ENCODE results near the gene LONP1.

The LONP1 gene

DNA sequence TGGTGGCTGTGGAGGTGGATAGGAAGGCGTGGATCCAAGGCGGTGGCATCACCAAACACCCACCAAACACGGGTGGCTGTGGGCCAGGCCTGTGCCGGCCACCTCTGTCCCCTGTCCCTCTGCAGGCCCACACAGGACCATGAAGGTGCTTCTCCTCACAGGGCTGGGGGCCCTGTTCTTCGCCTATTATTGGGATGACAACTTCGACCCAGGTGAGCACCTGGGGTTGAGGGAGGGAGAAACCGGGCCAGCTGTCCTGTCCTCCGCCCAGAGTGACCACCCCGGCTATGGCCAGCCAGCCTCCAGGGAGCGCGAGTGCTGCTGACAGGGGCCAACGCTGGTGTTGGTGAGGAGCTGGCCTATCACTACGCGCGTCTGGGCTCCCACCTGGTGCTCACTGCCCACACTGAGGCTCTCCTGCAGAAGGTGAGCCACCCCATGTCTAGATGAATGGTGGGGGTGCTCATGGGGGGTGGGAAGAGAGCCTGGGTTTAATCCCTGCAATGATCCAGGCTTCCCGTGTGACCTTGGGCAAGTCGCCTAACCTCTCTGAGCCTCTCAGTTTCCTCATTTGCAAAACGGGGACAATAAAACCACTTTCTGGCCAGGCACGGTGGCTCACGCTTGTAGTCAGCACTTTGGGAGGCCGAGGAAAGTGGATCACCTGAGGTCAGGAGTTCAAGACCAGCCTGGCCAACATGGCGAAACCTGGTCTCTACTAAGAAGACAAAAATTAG is 35.1 kb downstream of the LONP1 start:
- DNase-seq = no peak
- H3K4me3 ChIP-seq (ENCODE audit: low read depth, low read length) = no peak overlapping the region
- H3K4me1 ChIP-seq = no peaks in the 10 kb centered on the region
- H3K27me3 ChIP-seq = no peaks in the 10 kb centered on the region
- TF ChIP-seq, protein P1, sequence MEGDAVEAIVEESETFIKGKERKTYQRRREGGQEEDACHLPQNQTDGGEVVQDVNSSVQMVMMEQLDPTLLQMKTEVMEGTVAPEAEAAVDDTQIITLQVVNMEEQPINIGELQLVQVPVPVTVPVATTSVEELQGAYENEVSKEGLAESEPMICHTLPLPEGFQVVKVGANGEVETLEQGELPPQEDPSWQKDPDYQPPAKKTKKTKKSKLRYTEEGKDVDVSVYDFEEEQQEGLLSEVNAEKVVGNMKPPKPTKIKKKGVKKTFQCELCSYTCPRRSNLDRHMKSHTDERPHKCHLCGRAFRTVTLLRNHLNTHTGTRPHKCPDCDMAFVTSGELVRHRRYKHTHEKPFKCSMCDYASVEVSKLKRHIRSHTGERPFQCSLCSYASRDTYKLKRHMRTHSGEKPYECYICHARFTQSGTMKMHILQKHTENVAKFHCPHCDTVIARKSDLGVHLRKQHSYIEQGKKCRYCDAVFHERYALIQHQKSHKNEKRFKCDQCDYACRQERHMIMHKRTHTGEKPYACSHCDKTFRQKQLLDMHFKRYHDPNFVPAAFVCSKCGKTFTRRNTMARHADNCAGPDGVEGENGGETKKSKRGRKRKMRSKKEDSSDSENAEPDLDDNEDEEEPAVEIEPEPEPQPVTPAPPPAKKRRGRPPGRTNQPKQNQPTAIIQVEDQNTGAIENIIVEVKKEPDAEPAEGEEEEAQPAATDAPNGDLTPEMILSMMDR (IDR thresholded peaks at IDR 0.05; ENCODE audit: low read depth, low read length) = no peak
- no peaks in the 10 kb centered on the region for H3K9me3 ChIP-seq
- H3K36me3 ChIP-seq = no peaks in the 10 kb centered on the region

DNA sequence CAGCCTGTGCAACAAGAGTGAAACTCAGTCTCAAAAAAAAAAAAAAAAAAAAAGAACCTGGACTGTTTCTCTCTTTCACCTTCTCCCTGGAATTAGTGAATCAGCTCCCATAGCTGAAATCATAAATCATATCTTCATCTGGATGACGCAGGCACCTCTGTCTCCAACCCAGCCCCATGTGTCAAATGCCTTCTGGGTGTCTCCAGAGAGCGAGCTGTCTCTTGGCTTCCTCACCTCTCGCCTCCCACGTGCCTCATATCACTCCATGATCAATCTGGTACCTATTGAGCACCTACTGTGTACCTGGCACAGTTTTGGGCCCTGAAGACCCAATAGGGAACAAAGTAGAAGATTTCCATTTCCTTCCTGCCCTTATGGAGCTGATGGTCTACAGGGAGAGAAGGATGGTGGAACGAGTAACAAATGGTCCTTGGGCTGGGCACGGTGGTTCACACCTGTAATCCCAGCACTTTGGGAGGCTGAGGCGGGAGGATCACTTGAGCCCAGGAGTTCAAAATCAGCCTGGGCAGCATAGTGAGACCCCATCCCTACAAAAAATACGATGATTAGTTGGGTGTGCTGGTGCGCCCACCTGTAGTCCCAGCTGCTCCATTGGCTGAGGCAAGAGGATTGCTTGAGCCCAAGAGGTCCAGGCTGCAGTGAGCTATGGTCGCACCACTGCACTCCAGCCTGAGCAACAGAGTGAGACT is 36.6 kb downstream of the LONP1 start:
- Histone ChIP-seq H3K36me3 (no peaks in the 10 kb centered on the region), H3K9me3 (no peaks in the 10 kb centered on the region), H3K27me3 (no peaks in the 10 kb centered on the region), H3K4me3 (ENCODE audit: low read depth, low read length) (no peak overlapping the region), H3K4me1 (no peaks in the 10 kb centered on the region)
- TF ChIP-seq, protein P1 (IDR thresholded peaks at IDR 0.05; ENCODE audit: low read depth, low read length) = no peak
- no peak for DNase-seq

DNA sequence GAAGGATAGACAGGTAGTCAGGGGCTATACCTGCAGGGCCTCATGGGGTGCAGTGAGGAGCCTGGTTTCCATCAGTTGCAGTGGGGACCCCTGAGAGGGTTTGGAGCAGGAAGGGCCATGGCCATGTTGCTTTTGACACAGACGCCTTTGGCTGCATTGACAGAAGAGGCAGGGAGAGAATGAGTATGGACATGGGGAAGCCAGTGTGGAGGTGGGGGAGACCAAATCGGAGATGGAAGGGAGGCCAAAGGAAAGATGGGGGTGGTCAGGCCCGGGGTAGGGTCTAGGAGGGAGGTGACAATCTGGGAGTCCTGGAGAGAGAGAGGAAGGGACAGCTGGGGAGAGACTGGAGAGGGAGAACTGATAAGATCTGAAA is 37.9 kb downstream of the LONP1 start:
- Histone ChIP-seq H3K4me3 (ENCODE audit: low read depth, low read length) (no peak overlapping the region), H3K36me3 (no peaks in the 10 kb centered on the region), H3K4me1 (no peaks in the 10 kb centered on the region), H3K9me3 (no peaks in the 10 kb centered on the region), H3K27me3 (no peaks in the 10 kb centered on the region)
- no peak for DNase-seq
- TF ChIP-seq, protein P1 (IDR thresholded peaks at IDR 0.05; ENCODE audit: low read depth, low read length) = no peak

DNA sequence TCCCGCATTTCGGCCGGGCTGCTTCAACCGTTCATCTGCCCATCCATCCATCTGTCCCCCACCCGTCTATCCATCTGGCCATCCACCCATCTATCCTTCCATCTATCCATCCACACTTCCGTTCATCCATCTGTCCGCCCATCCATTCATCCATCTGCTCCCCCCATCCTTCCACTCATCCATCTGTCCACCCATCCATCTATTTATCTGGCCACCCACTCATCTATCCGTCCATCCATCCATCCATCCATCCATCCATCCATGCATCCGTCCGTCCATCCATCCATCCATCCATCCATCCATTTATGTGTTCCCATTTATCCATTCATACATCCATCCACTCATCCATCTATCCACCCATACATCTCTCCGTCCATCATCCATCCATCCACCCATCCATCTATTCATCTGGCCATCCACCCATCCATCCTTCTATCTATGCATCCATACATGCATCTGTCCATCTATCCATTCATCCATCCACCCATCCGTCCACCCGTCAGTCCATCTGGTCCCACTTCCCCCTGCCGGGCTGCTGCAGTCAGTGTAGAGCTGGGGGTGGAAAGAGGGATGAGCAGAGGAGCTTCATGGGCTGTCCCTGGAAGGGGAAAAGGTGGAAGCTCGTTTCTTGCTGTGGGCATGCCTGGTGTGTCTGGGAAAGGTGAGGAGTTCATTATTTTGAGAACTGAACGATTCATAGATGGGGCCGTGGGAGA is 38.4 kb downstream of the LONP1 start:
- Histone ChIP-seq H3K4me1 (no peaks in the 10 kb centered on the region), H3K9me3 (no peaks in the 10 kb centered on the region), H3K27me3 (no peaks in the 10 kb centered on the region), H3K36me3 (no peaks in the 10 kb centered on the region), H3K4me3 (ENCODE audit: low read depth, low read length) (peak overlapping the region; percentile 88)
- TF ChIP-seq, protein P1 (IDR thresholded peaks at IDR 0.05; ENCODE audit: low read depth, low read length) = no peak
- no peak for DNase-seq

DNA sequence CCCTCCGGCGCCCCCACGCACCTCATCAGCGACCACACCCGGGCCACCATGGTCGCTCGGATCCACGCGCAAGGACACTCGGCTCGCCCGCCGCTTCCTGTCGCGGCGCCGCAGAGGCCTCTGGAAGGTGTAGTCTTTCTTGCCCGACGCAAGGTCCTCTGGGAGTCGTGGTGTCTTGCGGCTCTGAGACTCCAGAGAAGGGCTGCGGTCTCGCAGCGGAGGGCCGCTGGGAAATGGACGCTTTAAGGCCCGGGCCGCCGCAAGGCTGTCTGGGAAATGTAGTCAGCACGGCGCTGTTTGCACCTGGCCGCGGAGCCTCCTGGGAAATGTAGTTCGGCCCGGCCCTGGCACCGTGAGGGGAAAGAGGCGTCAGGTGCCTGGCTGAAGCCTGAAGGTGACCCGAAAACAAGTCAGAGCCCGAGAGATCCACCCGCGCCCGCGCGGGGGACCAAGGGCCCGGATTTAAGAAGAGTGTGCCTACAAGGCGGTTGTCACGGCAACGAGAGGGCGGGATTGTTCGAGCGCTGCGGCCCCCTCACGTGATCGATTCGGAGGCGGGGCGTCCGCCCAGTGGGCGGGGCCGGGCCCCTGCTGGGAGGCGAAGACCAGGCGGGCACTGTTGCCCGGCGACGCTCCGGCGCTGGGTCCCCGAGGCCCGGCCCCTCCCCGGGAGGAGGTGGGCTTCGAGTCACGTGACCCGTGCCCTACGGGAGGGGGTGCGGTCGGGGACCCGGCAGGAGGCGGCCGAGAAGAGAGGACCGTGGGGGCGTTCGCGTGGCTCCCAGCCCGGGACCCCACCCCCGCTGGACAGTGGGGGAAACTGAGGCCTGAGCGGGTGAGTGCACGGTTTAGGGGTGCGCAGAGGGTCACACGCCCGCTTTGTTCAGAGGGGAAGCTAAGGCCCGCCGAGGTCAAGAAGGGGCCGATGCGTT is 39.2 kb downstream of the LONP1 start, which contains the start of the genes HSD11B1L and MICOS13:
Gene HSD11B1L, plus strand, starts transcription at position 591 of the 932 bp plus-strand sequence. CDS start 3,806 bp downstream, outside the sequence.
Gene MICOS13, minus strand, starts transcription at position 80 of the 932 bp plus-strand sequence. Its CDS starts 30 bp downstream, at position 50.
- no peaks in the 10 kb centered on the region for H3K27me3 ChIP-seq
- H3K9me3 ChIP-seq = no peaks in the 10 kb centered on the region
- H3K36me3 ChIP-seq = no peaks in the 10 kb centered on the region
- DNase-seq = peak; percentile 99
- H3K4me1 ChIP-seq = no peaks in the 10 kb centered on the region
- TF ChIP-seq, protein P1 (IDR thresholded peaks at IDR 0.05; ENCODE audit: low read depth, low read length) = no peak
- peak within 1 kb of the TSS; percentile 88 for H3K4me3 ChIP-seq (ENCODE audit: low read depth, low read length)
